Measurements from ENCODE around the gene ADGRG6.
"Not testable (repeated sequence)": the region's sequence is repeated elsewhere in the genome, so short reads cannot be mapped to it uniquely, and the experiment has no call there.

Gene ADGRG6

GRCh38 chr6:142276256-142276655 is 25.6 kb upstream of the ADGRG6 start:
- Histone ChIP-seq H3K4me1 (ENCODE audit: control insufficient read depth, low read depth, low read length) (no peaks in the 10 kb centered on the region), H3K27me3 (ENCODE audit: control insufficient read depth, insufficient read depth, low read length) (no peaks in the 10 kb centered on the region), H3K4me3 (ENCODE audit: low read length) (no peak overlapping the region), H3K9ac (ENCODE audit: low read length) (no peak overlapping the region), H3K9me3 (ENCODE audit: control insufficient read depth, low read depth, low read length) (no peaks in the 10 kb centered on the region), H3K36me3 (ENCODE audit: control insufficient read depth, low read depth, low read length) (no peaks in the 10 kb centered on the region), H3K27ac (ENCODE audit: low read length) (no peak overlapping the region)

GRCh38 chr6:142279350-142280180 is 22.2 kb upstream of the ADGRG6 start:
- no peak overlapping the region for H3K27ac ChIP-seq (ENCODE audit: low read length)

GRCh38 chr6:142280265-142280664 is 21.5 kb upstream of the ADGRG6 start:
- no peaks in the 10 kb centered on the region for H3K27me3 ChIP-seq (ENCODE audit: control insufficient read depth, insufficient read depth, low read length)
- no peaks in the 10 kb centered on the region for H3K4me1 ChIP-seq (ENCODE audit: control insufficient read depth, low read depth, low read length)
- no peak overlapping the region for H3K9ac ChIP-seq (ENCODE audit: low read length)
- no peak overlapping the region for H3K4me3 ChIP-seq (ENCODE audit: low read length)
- no peaks in the 10 kb centered on the region for H3K9me3 ChIP-seq (ENCODE audit: control insufficient read depth, low read depth, low read length)
- H3K27ac ChIP-seq (ENCODE audit: low read length) = no peak overlapping the region
- H3K36me3 ChIP-seq (ENCODE audit: control insufficient read depth, low read depth, low read length) = no peaks in the 10 kb centered on the region

More at GRCh38 chr6:142279350-142280180, 22.2 kb upstream of the ADGRG6 start:
- no peak overlapping the region for H3K4me3 ChIP-seq (ENCODE audit: low read length)
- no peaks in the 10 kb centered on the region for H3K27me3 ChIP-seq (ENCODE audit: control insufficient read depth, insufficient read depth, low read length)
- no peaks in the 10 kb centered on the region for H3K9me3 ChIP-seq (ENCODE audit: control insufficient read depth, low read depth, low read length)
- no peaks in the 10 kb centered on the region for H3K36me3 ChIP-seq (ENCODE audit: control insufficient read depth, low read depth, low read length)
- no peaks in the 10 kb centered on the region for H3K4me1 ChIP-seq (ENCODE audit: control insufficient read depth, low read depth, low read length)
- H3K9ac ChIP-seq (ENCODE audit: low read length) = no peak overlapping the region

GRCh38 chr6:142280927-142281326 is 20.9 kb upstream of the ADGRG6 start:
- H3K27me3 ChIP-seq (ENCODE audit: control insufficient read depth, insufficient read depth, low read length) = no peaks in the 10 kb centered on the region
- H3K4me3 ChIP-seq (ENCODE audit: low read length) = no peak overlapping the region
- H3K27ac ChIP-seq (ENCODE audit: low read length) = no peak overlapping the region
- H3K36me3 ChIP-seq (ENCODE audit: control insufficient read depth, low read depth, low read length) = no peaks in the 10 kb centered on the region
- no peak overlapping the region for H3K9ac ChIP-seq (ENCODE audit: low read length)
- no peaks in the 10 kb centered on the region for H3K9me3 ChIP-seq (ENCODE audit: control insufficient read depth, low read depth, low read length)
- H3K4me1 ChIP-seq (ENCODE audit: control insufficient read depth, low read depth, low read length) = no peaks in the 10 kb centered on the region

GRCh38 chr6:142283138-142283537 is 18.7 kb upstream of the ADGRG6 start:
- H3K9me3 ChIP-seq (ENCODE audit: control insufficient read depth, low read depth, low read length); H3K27me3 ChIP-seq (ENCODE audit: control insufficient read depth, insufficient read depth, low read length); H3K36me3 ChIP-seq (ENCODE audit: control insufficient read depth, low read depth, low read length); H3K4me1 ChIP-seq (ENCODE audit: control insufficient read depth, low read depth, low read length); H3K9ac ChIP-seq (ENCODE audit: low read length); H3K4me3 ChIP-seq (ENCODE audit: low read length); H3K27ac ChIP-seq (ENCODE audit: low read length): not testable (repeated sequence)

GRCh38 chr6:142284419-142284818 is 17.4 kb upstream of the ADGRG6 start:
- Histone ChIP-seq H3K4me1 (ENCODE audit: control insufficient read depth, low read depth, low read length) (no peaks in the 10 kb centered on the region), H3K4me3 (ENCODE audit: low read length) (no peak overlapping the region), H3K27ac (ENCODE audit: low read length) (no peak overlapping the region), H3K9me3 (ENCODE audit: control insufficient read depth, low read depth, low read length) (no peaks in the 10 kb centered on the region), H3K9ac (ENCODE audit: low read length) (no peak overlapping the region), H3K36me3 (ENCODE audit: control insufficient read depth, low read depth, low read length) (no peaks in the 10 kb centered on the region), H3K27me3 (ENCODE audit: control insufficient read depth, insufficient read depth, low read length) (no peaks in the 10 kb centered on the region)

- Histone ChIP-seq H3K9me3 (ENCODE audit: control insufficient read depth, low read depth, low read length) (no peaks in the 10 kb centered on the region), H3K4me1 (ENCODE audit: control insufficient read depth, low read depth, low read length) (no peaks in the 10 kb centered on the region), H3K36me3 (ENCODE audit: control insufficient read depth, low read depth, low read length) (no peaks in the 10 kb centered on the region), H3K9ac (ENCODE audit: low read length) (no peak overlapping the region), H3K27ac (ENCODE audit: low read length) (no peak overlapping the region), H3K27me3 (ENCODE audit: control insufficient read depth, insufficient read depth, low read length) (no peaks in the 10 kb centered on the region), H3K4me3 (ENCODE audit: low read length) (no peak overlapping the region)
Observed at GRCh38 chr6:142285235-142286087, 16.3 kb upstream of the ADGRG6 start.

- Histone ChIP-seq H3K4me1 (ENCODE audit: control insufficient read depth, low read depth, low read length) (no peaks in the 10 kb centered on the region), H3K9me3 (ENCODE audit: control insufficient read depth, low read depth, low read length) (no peaks in the 10 kb centered on the region), H3K27me3 (ENCODE audit: control insufficient read depth, insufficient read depth, low read length) (no peaks in the 10 kb centered on the region), H3K27ac (ENCODE audit: low read length) (no peak overlapping the region), H3K9ac (ENCODE audit: low read length) (no peak overlapping the region), H3K4me3 (ENCODE audit: low read length) (no peak overlapping the region), H3K36me3 (ENCODE audit: control insufficient read depth, low read depth, low read length) (no peaks in the 10 kb centered on the region)
Observed at GRCh38 chr6:142286088-142286409, 15.8 kb upstream of the ADGRG6 start.

- Histone ChIP-seq H3K27ac (ENCODE audit: low read length) (no peak overlapping the region), H3K9me3 (ENCODE audit: control insufficient read depth, low read depth, low read length) (no peaks in the 10 kb centered on the region), H3K36me3 (ENCODE audit: control insufficient read depth, low read depth, low read length) (no peaks in the 10 kb centered on the region), H3K9ac (ENCODE audit: low read length) (no peak overlapping the region), H3K4me3 (ENCODE audit: low read length) (no peak overlapping the region), H3K27me3 (ENCODE audit: control insufficient read depth, insufficient read depth, low read length) (no peaks in the 10 kb centered on the region), H3K4me1 (ENCODE audit: control insufficient read depth, low read depth, low read length) (no peaks in the 10 kb centered on the region)
Observed at GRCh38 chr6:142289687-142290086, 12.1 kb upstream of the ADGRG6 start.

GRCh38 chr6:142290851-142291250 is 11.0 kb upstream of the ADGRG6 start:
- no peaks in the 10 kb centered on the region for H3K9me3 ChIP-seq (ENCODE audit: control insufficient read depth, low read depth, low read length)
- H3K36me3 ChIP-seq (ENCODE audit: control insufficient read depth, low read depth, low read length) = no peaks in the 10 kb centered on the region
- no peak overlapping the region for H3K4me3 ChIP-seq (ENCODE audit: low read length)
- H3K9ac ChIP-seq (ENCODE audit: low read length) = no peak overlapping the region
- H3K27ac ChIP-seq (ENCODE audit: low read length) = no peak overlapping the region
- H3K4me1 ChIP-seq (ENCODE audit: control insufficient read depth, low read depth, low read length) = no peaks in the 10 kb centered on the region
- no peaks in the 10 kb centered on the region for H3K27me3 ChIP-seq (ENCODE audit: control insufficient read depth, insufficient read depth, low read length)

- Histone ChIP-seq H3K36me3 (ENCODE audit: control insufficient read depth, low read depth, low read length) (no peaks in the 10 kb centered on the region), H3K4me1 (ENCODE audit: control insufficient read depth, low read depth, low read length) (no peaks in the 10 kb centered on the region), H3K27ac (ENCODE audit: low read length) (no peak overlapping the region), H3K9ac (ENCODE audit: low read length) (no peak overlapping the region), H3K27me3 (ENCODE audit: control insufficient read depth, insufficient read depth, low read length) (no peaks in the 10 kb centered on the region), H3K4me3 (ENCODE audit: low read length) (no peak overlapping the region), H3K9me3 (ENCODE audit: control insufficient read depth, low read depth, low read length) (no peaks in the 10 kb centered on the region)
Observed at GRCh38 chr6:142291512-142291911, 10.3 kb upstream of the ADGRG6 start.

Measured in iPS-18a (cell line).